GM06990 (cell line): ENCODE results near the gene FIBP.

Experiments used
- DNase-seq: peaks from one replicate; pipeline ENCODE4 v3.0.0-alpha.2; 2011; ENCODE audit not compliant: insufficient read length; ENCODE audit errors: extremely low read depth
- H3K27me3 ChIP-seq: replicated peaks from 2 replicates; pipeline ENCODE4 v1.6.0; 2011; ENCODE audit warnings: low read length; ENCODE audit not compliant: control insufficient read depth, insufficient read depth
- H3K36me3 ChIP-seq: 2 replicates; pipeline ENCODE4 v1.5.1; 2011; ENCODE audit warnings: low read length; ENCODE audit not compliant: control insufficient read depth, insufficient read depth
- H3K4me3 ChIP-seq: replicated peaks from 2 replicates; pipeline ENCODE4 v1.5.1; 2011; ENCODE audit warnings: low read depth, mild to moderate bottlenecking, control low read depth, low read length
- TF ChIP-seq, protein P1 (sequence below): IDR thresholded peaks from 2 replicates; pipeline ENCODE4 v1.5.1; 2011; ENCODE audit warnings: low read length, control low read depth, mild to moderate bottlenecking, inconsistent platforms; ENCODE audit not compliant: insufficient read depth, poor library complexity, severe bottlenecking

The FIBP gene

DNA sequence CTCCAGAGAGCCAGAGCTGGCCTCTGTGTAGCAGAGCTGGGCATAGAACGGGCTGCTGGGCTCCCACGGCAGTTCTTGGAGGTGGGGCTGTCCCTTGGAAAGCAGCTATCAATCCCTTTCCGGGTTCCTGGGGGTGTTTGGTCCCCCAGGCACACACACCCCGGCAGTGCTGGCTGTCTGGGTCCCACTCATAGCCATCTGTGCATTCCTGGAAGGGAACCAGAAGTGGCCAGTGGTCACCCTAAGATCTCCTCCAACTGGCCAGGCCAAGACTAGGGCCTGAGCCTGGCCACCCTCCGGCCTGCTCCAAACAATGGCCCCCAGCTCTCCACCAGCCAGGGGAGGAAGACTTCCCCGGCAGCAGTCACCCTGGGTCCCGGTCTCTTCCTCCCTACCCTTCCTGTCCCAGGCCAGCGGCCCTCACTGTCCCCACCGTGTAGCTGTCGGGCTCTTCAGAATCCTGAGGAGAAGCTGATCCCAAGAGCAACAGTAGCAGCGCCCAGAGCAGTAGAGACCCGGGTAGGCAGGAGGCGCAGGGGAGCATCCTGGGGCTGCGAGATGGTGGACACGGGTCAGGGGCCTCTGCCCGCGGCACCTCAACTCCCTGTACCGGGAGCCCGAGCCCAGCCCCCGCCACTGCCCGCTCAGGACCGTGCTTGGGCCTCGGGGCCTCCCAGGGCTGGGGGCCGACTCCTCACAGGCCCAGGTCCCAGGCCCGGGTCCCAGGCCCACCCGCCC, 16.3 kb downstream of the FIBP start:
- no peak for DNase-seq
- TF ChIP-seq, protein P1, sequence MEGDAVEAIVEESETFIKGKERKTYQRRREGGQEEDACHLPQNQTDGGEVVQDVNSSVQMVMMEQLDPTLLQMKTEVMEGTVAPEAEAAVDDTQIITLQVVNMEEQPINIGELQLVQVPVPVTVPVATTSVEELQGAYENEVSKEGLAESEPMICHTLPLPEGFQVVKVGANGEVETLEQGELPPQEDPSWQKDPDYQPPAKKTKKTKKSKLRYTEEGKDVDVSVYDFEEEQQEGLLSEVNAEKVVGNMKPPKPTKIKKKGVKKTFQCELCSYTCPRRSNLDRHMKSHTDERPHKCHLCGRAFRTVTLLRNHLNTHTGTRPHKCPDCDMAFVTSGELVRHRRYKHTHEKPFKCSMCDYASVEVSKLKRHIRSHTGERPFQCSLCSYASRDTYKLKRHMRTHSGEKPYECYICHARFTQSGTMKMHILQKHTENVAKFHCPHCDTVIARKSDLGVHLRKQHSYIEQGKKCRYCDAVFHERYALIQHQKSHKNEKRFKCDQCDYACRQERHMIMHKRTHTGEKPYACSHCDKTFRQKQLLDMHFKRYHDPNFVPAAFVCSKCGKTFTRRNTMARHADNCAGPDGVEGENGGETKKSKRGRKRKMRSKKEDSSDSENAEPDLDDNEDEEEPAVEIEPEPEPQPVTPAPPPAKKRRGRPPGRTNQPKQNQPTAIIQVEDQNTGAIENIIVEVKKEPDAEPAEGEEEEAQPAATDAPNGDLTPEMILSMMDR: no peak
- Histone ChIP-seq H3K36me3 (peaks cover 2% of the 10 kb centered on the region), H3K4me3 (no peak overlapping the region), H3K27me3 (no peaks in the 10 kb centered on the region)

DNA sequence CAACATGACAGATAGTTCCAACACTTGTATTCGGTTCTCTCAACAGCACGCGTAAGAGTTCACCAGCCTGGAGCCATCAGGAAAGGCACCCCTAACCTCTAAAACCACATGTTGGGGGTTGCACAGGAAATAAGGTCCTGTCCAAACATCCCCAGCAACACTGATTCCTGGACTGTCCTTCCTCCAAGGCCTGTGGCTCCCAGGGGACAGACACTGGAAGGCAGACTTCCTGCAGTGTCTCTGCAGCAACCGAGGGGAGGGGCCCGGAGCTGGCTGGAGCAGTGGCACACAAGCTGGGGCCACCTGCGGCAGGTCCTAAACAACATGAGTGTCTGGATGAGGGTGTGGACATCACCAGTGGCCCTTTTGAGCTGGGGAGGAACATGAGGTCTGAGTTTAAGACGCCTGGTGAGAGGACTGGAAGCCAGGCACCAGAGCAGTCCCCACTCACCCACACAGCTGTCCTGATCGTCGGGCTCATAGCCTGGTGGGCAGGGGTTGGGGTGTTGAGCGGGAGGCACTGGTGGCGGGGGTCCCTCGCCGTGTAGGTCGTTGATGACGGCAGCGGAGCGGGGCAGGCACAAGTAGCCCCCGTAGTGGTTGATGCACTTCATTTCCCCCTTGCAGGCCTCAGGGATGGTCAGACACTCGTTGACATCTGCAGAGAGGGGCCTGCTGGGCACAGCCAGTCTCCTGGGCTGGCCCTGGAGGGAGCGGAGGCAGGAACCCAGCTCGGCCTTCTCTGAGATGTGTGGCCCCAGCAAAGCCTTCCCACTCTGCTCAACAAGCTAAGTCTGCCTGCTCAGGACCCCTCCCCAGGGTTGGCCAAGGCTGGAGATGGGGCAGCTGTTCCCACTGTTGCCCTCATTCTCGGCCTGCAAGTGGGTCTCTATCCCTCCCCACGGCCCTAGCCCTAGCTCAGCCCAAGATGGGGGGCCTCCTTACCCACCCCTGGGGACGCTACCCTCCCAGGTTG, 17.3 kb downstream of the FIBP start:
- Histone ChIP-seq H3K36me3 (peaks cover 8% of the 10 kb centered on the region), H3K4me3 (no peak overlapping the region), H3K27me3 (no peaks in the 10 kb centered on the region)
- no peak for DNase-seq
- TF ChIP-seq, protein P1: no peak

DNA sequence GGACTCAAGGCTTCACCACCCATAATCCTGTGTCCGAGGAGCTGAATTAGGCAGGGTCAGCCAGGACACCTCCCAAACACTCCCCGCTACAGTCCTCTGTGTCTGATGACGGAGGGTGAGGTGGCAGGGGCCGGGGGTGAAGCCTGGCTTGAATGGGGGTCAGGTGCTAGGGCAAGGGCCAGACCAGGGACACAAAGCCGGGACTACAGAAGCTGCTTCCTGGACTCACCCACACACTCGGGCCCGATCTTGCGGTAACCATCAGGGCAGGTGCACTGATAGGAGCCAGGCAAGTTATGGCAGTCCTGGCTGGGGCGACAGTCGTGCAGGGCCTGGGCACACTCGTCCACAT, 18.0 kb downstream of the FIBP start:
- Histone ChIP-seq H3K36me3 (peaks cover 13% of the 10 kb centered on the region), H3K4me3 (no peak overlapping the region), H3K27me3 (no peaks in the 10 kb centered on the region)
- TF ChIP-seq, protein P1: no peak
- DNase-seq: no peak

DNA sequence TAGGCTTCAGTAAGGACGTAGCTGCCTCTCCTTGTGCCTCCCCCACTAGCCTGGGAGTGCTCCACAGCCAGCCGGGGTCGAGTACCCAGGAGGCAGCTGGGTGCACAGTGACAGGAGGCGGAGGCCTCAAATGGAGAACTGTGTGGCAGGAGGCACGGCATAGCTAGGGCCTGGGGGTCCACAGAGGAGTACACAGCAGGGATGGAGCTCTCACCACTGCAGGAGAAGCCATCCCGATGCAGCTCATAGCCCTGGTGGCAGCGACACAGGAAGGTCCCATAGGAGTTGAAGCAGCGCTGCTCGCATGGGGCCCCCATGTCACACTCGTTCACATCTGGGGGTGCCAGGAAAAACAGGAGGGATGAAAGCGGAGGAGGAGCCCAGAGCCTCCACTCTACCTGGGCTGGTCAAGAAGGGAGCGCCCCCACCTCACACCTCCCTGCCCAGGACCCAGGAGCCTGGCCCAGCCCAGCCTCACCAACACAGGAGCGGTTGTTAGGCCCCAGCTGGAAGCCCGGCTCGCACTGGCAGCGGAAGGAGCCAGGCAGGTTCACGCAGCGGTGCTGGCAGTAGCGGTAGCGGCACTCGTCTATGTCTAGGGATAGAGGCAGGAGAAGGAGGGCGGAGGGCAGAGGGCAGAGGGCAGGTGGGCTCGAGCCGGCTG, 18.5 kb downstream of the FIBP start:
- Histone ChIP-seq H3K36me3 (peaks cover 18% of the 10 kb centered on the region), H3K27me3 (no peaks in the 10 kb centered on the region), H3K4me3 (no peak overlapping the region)
- TF ChIP-seq, protein P1: no peak
- no peak for DNase-seq

DNA sequence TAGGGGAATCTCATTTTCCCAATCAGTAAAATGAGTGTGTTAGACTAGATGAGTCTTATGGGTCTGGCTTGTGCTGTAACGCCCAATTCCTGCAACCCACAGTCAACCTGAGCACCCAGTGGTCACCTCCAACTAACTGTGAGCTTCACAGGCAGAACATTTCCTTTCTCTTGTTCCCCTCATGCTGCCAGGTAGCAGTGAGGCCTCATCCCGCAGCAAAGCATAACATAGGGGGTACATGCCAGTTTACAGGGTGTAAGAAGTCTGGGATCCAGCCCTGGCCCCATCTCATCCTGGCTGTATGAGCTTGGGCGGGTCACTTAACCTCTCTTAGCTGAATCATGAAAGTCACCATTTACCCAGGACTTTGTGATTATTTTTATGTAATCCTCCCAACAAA, 19.4 kb downstream of the FIBP start:
- no peaks in the 10 kb centered on the region for H3K27me3 ChIP-seq
- no peak for DNase-seq
- H3K36me3 ChIP-seq: peaks cover 27% of the 10 kb centered on the region
- TF ChIP-seq, protein P1: no peak
- H3K4me3 ChIP-seq: no peak overlapping the region
